K562 (cell line): ENCODE data around the gene ARHGEF4.

Experiments
- CREB1 ChIP-seq, 2 experiments: sonication (generic) in 1 of 2; formaldehyde crosslinking in 1 of 2; IDR thresholded peaks; 2 replicates each; pipeline versions ENCODE4 v1.6.1 to v1.8.0; 2012 to 2022; ENCODE audit warnings: inconsistent platforms in 1 of 2, mild to moderate bottlenecking in 1 of 2, missing genetic modification reagents in 1 of 2, moderate library complexity in 1 of 2
- CTBP1 ChIP-seq: fragments of 450-650 bp; IDR thresholded peaks from 2 replicates; pipeline ENCODE4 v1.6.1; 2016; ENCODE audit warnings: borderline replicate concordance
- EZH2 ChIP-seq: IDR thresholded peaks from 2 replicates; pipeline ENCODE4 v1.6.1; 2012; ENCODE audit warnings: low read depth, mild to moderate bottlenecking, inconsistent platforms, low read length, borderline replicate concordance
- MAFG ChIP-seq: fragments of 450-650 bp; conservative IDR thresholded peaks from 2 replicates; pipeline ENCODE4 v1.6.1; 2016; ENCODE audit warnings: missing genetic modification characterization, missing compliant biosample characterization
- MXI1 ChIP-seq: IDR thresholded peaks from 2 replicates; pipeline ENCODE4 v1.6.1; 2011; ENCODE audit warnings: low read depth, mild to moderate bottlenecking, improper control_type of control experiment, low read length
- RBM14 ChIP-seq: fragments of 200-400 bp; formaldehyde crosslinking; IDR thresholded peaks from 2 replicates; pipeline ENCODE4 v1.6.1; 2018; ENCODE audit warnings: low read depth, mild to moderate bottlenecking, low read length, moderate library complexity, borderline replicate concordance; ENCODE audit not compliant: insufficient read depth
- SMC3 ChIP-seq: conservative IDR thresholded peaks from 2 replicates; pipeline ENCODE4 v1.6.1; 2011; ENCODE audit warnings: low read depth, low read length, improper control_type of control experiment; ENCODE audit not compliant: insufficient read depth
- TEAD4 ChIP-seq, 2 experiments: sonication (generic) in 1 of 2; formaldehyde crosslinking in 1 of 2; IDR thresholded peaks; 2 replicates each; pipeline versions ENCODE4 v1.6.1 to v1.8.0; 2012 to 2022; ENCODE audit warnings: borderline replicate concordance in 1 of 2, inconsistent platforms in 1 of 2, low read length in 1 of 2, mild to moderate bottlenecking in 1 of 2, missing genetic modification reagents in 1 of 2
- ZNF232 ChIP-seq: sonication (generic); formaldehyde crosslinking; IDR thresholded peaks from 2 replicates; pipeline ENCODE4 v1.8.0; 2022; ENCODE audit warnings: mild to moderate bottlenecking, missing genetic modification reagents
- ZNF274 ChIP-seq: IDR thresholded peaks from 2 replicates; pipeline ENCODE4 v1.6.1; 2011; ENCODE audit warnings: low read depth, mild to moderate bottlenecking, low read length, moderate library complexity, borderline replicate concordance
- ZNF696 ChIP-seq: fragments of 250-450 bp; sonication (Bioruptor Pico); conservative IDR thresholded peaks from 2 replicates; pipeline ENCODE4 v1.4.0; 2020; ENCODE audit warnings: mild to moderate bottlenecking, moderate library complexity
- TF ChIP-seq, protein P1 (sequence below): sonication (generic); formaldehyde crosslinking; IDR thresholded peaks from 2 replicates; pipeline ENCODE4 v1.9.0; 2022; ENCODE audit warnings: mild to moderate bottlenecking, missing genetic modification reagents
- TF ChIP-seq, protein P2 (sequence below): fragments of 450-650 bp; IDR thresholded peaks from 2 replicates; pipeline ENCODE4 v1.6.1; 2017; ENCODE audit warnings: antibody characterized with exemption, mild to moderate bottlenecking

DNA sequence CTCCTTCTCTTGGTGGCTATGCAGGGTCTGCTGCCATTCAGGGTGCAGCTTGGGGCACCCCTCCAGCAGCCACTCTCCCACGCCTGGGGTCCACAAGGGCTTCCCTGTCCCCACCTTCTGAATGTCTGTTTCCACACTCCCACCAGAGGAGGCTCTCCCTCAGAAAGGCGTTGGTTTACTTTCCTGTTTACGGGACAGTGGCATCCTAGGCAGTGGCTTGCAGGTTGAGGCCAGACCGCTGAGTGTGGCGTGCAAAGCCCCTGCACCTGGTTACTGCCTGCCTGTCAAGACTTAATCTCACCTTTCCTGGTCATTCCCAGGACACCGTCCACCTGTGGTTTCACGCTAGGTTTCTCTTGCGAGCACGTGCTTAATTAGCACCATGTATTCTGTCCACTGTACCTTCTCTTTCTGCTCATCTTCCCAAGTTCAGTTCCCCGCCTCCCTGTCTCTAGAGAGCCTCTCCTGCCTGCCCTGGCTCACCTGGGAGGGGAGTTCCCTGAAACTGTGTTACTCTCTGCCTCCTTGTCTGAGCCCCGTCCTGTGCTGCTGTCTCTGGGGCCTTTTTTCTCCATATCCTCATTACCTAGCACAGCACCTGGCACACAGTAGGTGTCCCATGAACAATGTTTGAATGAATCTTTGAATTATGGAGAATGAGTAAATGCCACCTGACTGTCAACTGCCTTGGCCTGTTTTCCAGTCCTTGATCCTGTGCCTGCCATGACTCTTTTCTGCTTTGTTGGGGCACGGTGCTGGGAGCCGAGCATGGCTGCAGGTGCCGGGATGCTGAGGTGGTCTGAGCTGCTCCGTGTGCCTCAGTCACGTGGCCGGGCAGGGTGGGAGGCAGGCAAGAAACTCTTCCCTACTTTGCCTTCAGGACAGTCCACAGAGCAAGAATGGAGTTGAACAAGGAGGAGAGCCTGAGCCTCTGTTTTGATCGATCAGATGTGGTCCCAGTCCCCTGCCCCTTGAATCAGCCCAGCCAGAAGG, 56.4 kb downstream of the ARHGEF4 start:
- TF ChIP-seq ZNF232 (CRISPR knock-in tag) = no peak
- TF ChIP-seq ZNF696 = no peak
- TF ChIP-seq, protein P1, sequence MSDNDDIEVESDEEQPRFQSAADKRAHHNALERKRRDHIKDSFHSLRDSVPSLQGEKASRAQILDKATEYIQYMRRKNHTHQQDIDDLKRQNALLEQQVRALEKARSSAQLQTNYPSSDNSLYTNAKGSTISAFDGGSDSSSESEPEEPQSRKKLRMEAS (CRISPR knock-in tag) = no peak
- TF ChIP-seq MAFG (tag) = no peak
- TF ChIP-seq CTBP1 = no peak
- TF ChIP-seq MXI1 = no peak
- no peak for TF ChIP-seq TEAD4 (IDR thresholded peaks at IDR 0.05; ENCODE audit: low read length)
- no peak for TF ChIP-seq TEAD4 (CRISPR knock-in tag; IDR thresholded peaks at IDR 0.05; ENCODE audit: borderline replicate concordance)
- TF ChIP-seq EZH2 = no peak
- TF ChIP-seq ZNF274 = no peak
- no peak for TF ChIP-seq RBM14
- TF ChIP-seq CREB1 (IDR thresholded peaks at IDR 0.05) = no peak
- no peak for TF ChIP-seq CREB1 (CRISPR knock-in tag; IDR thresholded peaks at IDR 0.05)
- TF ChIP-seq, protein P2, sequence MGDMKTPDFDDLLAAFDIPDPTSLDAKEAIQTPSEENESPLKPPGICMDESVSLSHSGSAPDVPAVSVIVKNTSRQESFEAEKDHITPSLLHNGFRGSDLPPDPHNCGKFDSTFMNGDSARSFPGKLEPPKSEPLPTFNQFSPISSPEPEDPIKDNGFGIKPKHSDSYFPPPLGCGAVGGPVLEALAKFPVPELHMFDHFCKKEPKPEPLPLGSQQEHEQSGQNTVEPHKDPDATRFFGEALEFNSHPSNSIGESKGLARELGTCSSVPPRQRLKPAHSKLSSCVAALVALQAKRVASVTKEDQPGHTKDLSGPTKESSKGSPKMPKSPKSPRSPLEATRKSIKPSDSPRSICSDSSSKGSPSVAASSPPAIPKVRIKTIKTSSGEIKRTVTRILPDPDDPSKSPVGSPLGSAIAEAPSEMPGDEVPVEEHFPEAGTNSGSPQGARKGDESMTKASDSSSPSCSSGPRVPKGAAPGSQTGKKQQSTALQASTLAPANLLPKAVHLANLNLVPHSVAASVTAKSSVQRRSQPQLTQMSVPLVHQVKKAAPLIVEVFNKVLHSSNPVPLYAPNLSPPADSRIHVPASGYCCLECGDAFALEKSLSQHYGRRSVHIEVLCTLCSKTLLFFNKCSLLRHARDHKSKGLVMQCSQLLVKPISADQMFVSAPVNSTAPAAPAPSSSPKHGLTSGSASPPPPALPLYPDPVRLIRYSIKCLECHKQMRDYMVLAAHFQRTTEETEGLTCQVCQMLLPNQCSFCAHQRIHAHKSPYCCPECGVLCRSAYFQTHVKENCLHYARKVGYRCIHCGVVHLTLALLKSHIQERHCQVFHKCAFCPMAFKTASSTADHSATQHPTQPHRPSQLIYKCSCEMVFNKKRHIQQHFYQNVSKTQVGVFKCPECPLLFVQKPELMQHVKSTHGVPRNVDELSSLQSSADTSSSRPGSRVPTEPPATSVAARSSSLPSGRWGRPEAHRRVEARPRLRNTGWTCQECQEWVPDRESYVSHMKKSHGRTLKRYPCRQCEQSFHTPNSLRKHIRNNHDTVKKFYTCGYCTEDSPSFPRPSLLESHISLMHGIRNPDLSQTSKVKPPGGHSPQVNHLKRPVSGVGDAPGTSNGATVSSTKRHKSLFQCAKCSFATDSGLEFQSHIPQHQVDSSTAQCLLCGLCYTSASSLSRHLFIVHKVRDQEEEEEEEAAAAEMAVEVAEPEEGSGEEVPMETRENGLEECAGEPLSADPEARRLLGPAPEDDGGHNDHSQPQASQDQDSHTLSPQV = no peak
- TF ChIP-seq SMC3 = no peak
